NCI-H774 (cell line): ENCODE results near the gene TRAPPC11.
"Not testable (repeated sequence)": the region's sequence is repeated elsewhere in the genome, so short reads cannot be mapped to it uniquely, and the experiment has no call there.

Experiments used
- DNase-seq: peaks from one replicate; lab custom pipeline; 2025; lab: John Stamatoyannopoulos, UW

The TRAPPC11 gene

GRCh38 chr4:183721207-183722081 is 62.4 kb downstream of the TRAPPC11 start:
- no peak for DNase-seq

- peak; percentile 92 for DNase-seq
These were observed 63.9 kb downstream of the TRAPPC11 start for GRCh38 chr4:183722731-183723560.

GRCh38 chr4:183723561-183724228 is 64.6 kb downstream of the TRAPPC11 start:
- DNase-seq: no peak

GRCh38 chr4:183725585-183725984 is 66.5 kb downstream of the TRAPPC11 start:
- DNase-seq: not testable (repeated sequence)

GRCh38 chr4:183727482-183727881 is 68.4 kb downstream of the TRAPPC11 start:
- no peak for DNase-seq

GRCh38 chr4:183728223-183729068 is 69.4 kb downstream of the TRAPPC11 start:
- no peak for DNase-seq

- DNase-seq: no peak
These were observed 69.9 kb downstream of the TRAPPC11 start for GRCh38 chr4:183729069-183729406.

- DNase-seq: no peak
These were observed 70.6 kb downstream of the TRAPPC11 start for GRCh38 chr4:183729430-183730328.

- no peak for DNase-seq
These were observed 73.2 kb downstream of the TRAPPC11 start for GRCh38 chr4:183732296-183732695.

GRCh38 chr4:183733181-183733580 is 74.1 kb downstream of the TRAPPC11 start:
- no peak for DNase-seq

GRCh38 chr4:183738081-183738673 is 79.1 kb downstream of the TRAPPC11 start:
- no peak for DNase-seq

GRCh38 chr4:183738961-183739360 is 79.9 kb downstream of the TRAPPC11 start:
- no peak for DNase-seq

- no peak for DNase-seq
These were observed 87.5 kb downstream of the TRAPPC11 start for GRCh38 chr4:183746305-183747229.

GRCh38 chr4:183747380-183747779 is 88.3 kb downstream of the TRAPPC11 start:
- DNase-seq: no peak

GRCh38 chr4:183747931-183748670 is 89.0 kb downstream of the TRAPPC11 start:
- DNase-seq: no peak

GRCh38 chr4:183751106-183751505 is 92.0 kb downstream of the TRAPPC11 start:
- DNase-seq: no peak

- DNase-seq: no peak
These were observed 96.5 kb downstream of the TRAPPC11 start for GRCh38 chr4:183755596-183755995.

GRCh38 chr4:183757060-183757459 is 98.0 kb downstream of the TRAPPC11 start:
- no peak for DNase-seq
